ENCODE data around the gene TXNRD2.
A peak's percentile ranks its signal among the peaks of the same experiment; 100 is the strongest.
"Not testable (repeated sequence)": the region's sequence is repeated elsewhere in the genome, so short reads cannot be mapped to it uniquely, and the experiment has no call there.

TXNRD2 gene

GRCh38 chr22:19885841-19886592 lies 55.6 kb downstream of the TXNRD2 start:
- DNase-seq: peak; percentile 38

GRCh38 chr22:19884954-19885751 lies 56.5 kb downstream of the TXNRD2 start:
- no peak for DNase-seq

GRCh38 chr22:19884161-19884953 lies 57.3 kb downstream of the TXNRD2 start:
- DNase-seq: no peak

- DNase-seq: not testable (repeated sequence)
Measured at GRCh38 chr22:19883446-19883845, 58.2 kb downstream of the TXNRD2 start.

GRCh38 chr22:19882446-19883381 lies 58.9 kb downstream of the TXNRD2 start:
- DNase-seq: no peak

GRCh38 chr22:19880786-19881569 lies 60.6 kb downstream of the TXNRD2 start:
- peak; percentile 86 for DNase-seq

- DNase-seq: no peak
Measured at GRCh38 chr22:19879992-19880785, 61.4 kb downstream of the TXNRD2 start.

GRCh38 chr22:19879643-19879991 lies 62.0 kb downstream of the TXNRD2 start:
- DNase-seq: no peak

GRCh38 chr22:19879246-19879570 lies 62.4 kb downstream of the TXNRD2 start:
- no peak for DNase-seq

GRCh38 chr22:19878461-19879245 lies 63.0 kb downstream of the TXNRD2 start:
- DNase-seq: no peak

GRCh38 chr22:19877626-19878339 lies 63.8 kb downstream of the TXNRD2 start:
- DNase-seq: no peak

- no peak for DNase-seq
Measured at GRCh38 chr22:19876941-19877625, 64.5 kb downstream of the TXNRD2 start.

- DNase-seq: no peak
Measured at GRCh38 chr22:19876314-19876940, 65.2 kb downstream of the TXNRD2 start.

- DNase-seq: no peak
Measured at GRCh38 chr22:19875531-19876313, 65.9 kb downstream of the TXNRD2 start.

GRCh38 chr22:19875061-19875530 lies 66.5 kb downstream of the TXNRD2 start:
- DNase-seq: no peak

GRCh38 chr22:19874307-19875060 lies 67.1 kb downstream of the TXNRD2 start:
- DNase-seq: no peak

All from right forelimb (tissue), 1 donor.